ENCODE results near the gene UBXN7.
"Not testable (repeated sequence)": the region's sequence is repeated elsewhere in the genome, so short reads cannot be mapped to it uniquely, and the experiment has no call there.

The UBXN7 gene

DNA sequence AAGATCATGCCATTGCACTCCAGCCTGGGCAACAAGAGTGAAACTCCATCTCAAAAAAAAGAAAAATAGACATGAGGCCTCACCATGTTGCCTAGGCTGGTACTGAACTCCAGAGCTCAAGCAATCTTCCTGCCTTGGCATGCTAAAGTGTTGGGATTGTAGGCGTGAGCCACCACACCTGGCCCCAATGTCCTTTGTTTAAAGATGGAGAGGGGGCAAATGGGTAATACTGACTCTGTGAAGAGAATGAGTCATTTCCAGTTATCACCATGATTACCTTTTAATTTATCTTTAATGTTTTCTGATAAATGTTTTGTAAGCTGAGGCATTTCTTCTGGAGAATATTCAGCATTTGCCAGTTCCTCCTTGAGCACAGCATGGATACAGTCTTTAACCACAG is 116.4 kb downstream of the UBXN7 start:
- DNase-seq = no peak

DNA sequence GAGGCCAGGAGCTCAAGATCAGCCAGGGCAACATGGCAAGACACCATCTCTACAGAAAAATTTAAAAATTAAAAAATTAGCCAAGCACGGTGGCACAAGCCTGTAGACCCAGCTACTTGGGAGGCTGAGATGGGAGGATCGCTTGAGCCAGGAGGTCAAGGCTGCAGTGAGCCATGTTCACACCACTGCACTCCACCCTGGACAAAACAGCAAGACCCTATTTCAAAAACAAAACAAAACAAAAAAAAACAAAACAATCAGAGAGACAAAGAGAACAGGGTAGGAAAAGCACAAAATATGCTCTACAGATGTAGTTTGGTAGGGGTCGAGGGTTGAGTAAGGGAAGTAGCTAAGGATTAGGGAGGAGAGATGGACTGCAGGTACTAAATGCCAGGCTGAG is 117.6 kb downstream of the UBXN7 start:
- no peak for DNase-seq

GRCh38 chr3:196314086-196314485 is 118.1 kb downstream of the UBXN7 start:
- DNase-seq = not testable (repeated sequence)

GRCh38 chr3:196302960-196303359 is 129.3 kb downstream of the UBXN7 start:
- DNase-seq = not testable (repeated sequence)

DNA sequence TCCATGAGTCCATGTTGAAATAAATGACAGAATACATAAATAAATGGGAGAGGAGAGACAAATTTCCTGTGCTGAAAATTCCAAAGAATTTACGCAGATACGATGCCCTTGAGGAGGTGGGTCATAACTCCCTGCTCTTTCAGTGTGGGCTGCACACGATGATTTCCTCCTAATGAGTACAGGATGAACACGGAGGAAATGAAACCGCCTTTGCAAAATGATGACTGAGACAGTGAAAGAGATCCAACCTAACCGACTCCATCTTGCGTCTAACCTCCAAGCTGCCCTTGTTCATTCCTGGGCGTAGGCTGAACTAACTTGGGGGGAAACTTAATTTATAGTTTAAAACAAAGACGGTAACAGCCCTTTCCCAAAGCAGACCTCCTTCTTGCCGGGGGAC is 129.7 kb downstream of the UBXN7 start:
- DNase-seq = not testable (repeated sequence)

GRCh38 chr3:196298521-196298920 is 133.7 kb downstream of the UBXN7 start:
- no peak for DNase-seq
